Measurements from ENCODE around the gene INO80B. TPM values are rescaled to one million over a fixed set of nuclear protein-coding genes. Genes with fewer than 3 reads are reported as not detected.

The INO80B gene
- total and polyA plus RNA-seq, 9 of the 15 experiments (the other 6 are each of a cell fraction or from before 2014, with no cell fraction given) = 0.41 to 22.6 (median 9.0) TPM

- TF ChIP-seq ARID2 (IDR thresholded peaks at IDR 0.05) = no peak
- peak; percentile 69; the same call in 1 of the 2 replicates for TF ChIP-seq ZNF766 (CRISPR knock-in tag; conservative IDR thresholded peaks at IDR 0.05)
- TF ChIP-seq, protein P1, sequence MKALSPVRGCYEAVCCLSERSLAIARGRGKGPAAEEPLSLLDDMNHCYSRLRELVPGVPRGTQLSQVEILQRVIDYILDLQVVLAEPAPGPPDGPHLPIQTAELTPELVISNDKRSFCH (CRISPR knock-in tag; IDR thresholded peaks at IDR 0.05) = no peak
- TF ChIP-seq, protein P1 (tag; IDR thresholded peaks at IDR 0.05) = no peak
- 0 out of 2 replicates have a peak, but pooled peaks have one; percentile 40 for TF ChIP-seq NR4A1 (CRISPR knock-in tag; IDR thresholded peaks at IDR 0.05)
- TF ChIP-seq NR4A1 (tag; IDR thresholded peaks at IDR 0.05) = no peak
- TF ChIP-seq MTA2 (IDR thresholded peaks at IDR 0.05; ENCODE audit: low read depth) = no peak
- no peak for TF ChIP-seq FOXK2 (conservative IDR thresholded peaks at IDR 0.05 in 1 of 2, IDR thresholded peaks at IDR 0.05 in 1 of 2; ENCODE audit: low read depth in 2 of 2)
- TF ChIP-seq ZNF639 (CRISPR knock-in tag; conservative IDR thresholded peaks at IDR 0.05 in 1 of 2, IDR thresholded peaks at IDR 0.05 in 1 of 2) = no peak
- TF ChIP-seq FOXA3 (CRISPR knock-in tag; conservative IDR thresholded peaks at IDR 0.05 in 1 of 2, IDR thresholded peaks at IDR 0.05 in 1 of 2) = peak in 1 of 2 experiments; percentile 5; a peak in 1 of 4 replicates
- no peak for TF ChIP-seq ESRRB (CRISPR knock-in tag; IDR thresholded peaks at IDR 0.05; ENCODE audit: borderline replicate concordance)
- TF ChIP-seq SPI1 (IDR thresholded peaks at IDR 0.05; ENCODE audit: borderline replicate concordance, low read depth, low read length) = no peak
- TF ChIP-seq, protein P2, sequence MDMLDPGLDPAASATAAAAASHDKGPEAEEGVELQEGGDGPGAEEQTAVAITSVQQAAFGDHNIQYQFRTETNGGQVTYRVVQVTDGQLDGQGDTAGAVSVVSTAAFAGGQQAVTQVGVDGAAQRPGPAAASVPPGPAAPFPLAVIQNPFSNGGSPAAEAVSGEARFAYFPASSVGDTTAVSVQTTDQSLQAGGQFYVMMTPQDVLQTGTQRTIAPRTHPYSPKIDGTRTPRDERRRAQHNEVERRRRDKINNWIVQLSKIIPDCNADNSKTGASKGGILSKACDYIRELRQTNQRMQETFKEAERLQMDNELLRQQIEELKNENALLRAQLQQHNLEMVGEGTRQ (CRISPR knock-in tag; IDR thresholded peaks at IDR 0.05) = no peak
- TF ChIP-seq ELF2 (CRISPR knock-in tag; IDR thresholded peaks at IDR 0.05) = no peak
- no peak for TF ChIP-seq TCF7L2 (IDR thresholded peaks at IDR 0.05; ENCODE audit: low read depth, low read length)
- TF ChIP-seq EHMT2 (IDR thresholded peaks at IDR 0.05) = no peak
- no peak for TF ChIP-seq BRD9 (IDR thresholded peaks at IDR 0.05; ENCODE audit: low read depth, partially characterized antibody)
- no peak for TF ChIP-seq ZKSCAN8 (CRISPR knock-in tag; IDR thresholded peaks at IDR 0.05)
- TF ChIP-seq FOXJ2 (tag; IDR thresholded peaks at IDR 0.05) = no peak
- TF ChIP-seq CTBP1 (IDR thresholded peaks at IDR 0.05; ENCODE audit: borderline replicate concordance) = peak; percentile 11
- no peak for TF ChIP-seq SRSF9 (IDR thresholded peaks at IDR 0.05; ENCODE audit: borderline replicate concordance, low read depth, low read length)
- TF ChIP-seq, protein P3, sequence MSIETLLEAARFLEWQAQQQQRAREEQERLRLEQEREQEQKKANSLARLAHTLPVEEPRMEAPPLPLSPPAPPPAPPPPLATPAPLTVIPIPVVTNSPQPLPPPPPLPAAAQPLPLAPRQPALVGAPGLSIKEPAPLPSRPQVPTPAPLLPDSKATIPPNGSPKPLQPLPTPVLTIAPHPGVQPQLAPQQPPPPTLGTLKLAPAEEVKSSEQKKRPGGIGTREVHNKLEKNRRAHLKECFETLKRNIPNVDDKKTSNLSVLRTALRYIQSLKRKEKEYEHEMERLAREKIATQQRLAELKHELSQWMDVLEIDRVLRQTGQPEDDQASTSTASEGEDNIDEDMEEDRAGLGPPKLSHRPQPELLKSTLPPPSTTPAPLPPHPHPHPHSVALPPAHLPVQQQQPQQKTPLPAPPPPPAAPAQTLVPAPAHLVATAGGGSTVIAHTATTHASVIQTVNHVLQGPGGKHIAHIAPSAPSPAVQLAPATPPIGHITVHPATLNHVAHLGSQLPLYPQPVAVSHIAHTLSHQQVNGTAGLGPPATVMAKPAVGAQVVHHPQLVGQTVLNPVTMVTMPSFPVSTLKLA (conservative IDR thresholded peaks at IDR 0.05) = no peak
- TF ChIP-seq TAF15 (IDR thresholded peaks at IDR 0.05; ENCODE audit: low read depth, low read length) = no peak
- TF ChIP-seq MEIS2 (IDR thresholded peaks at IDR 0.05; ENCODE audit: partially characterized antibody) = no peak
- TF ChIP-seq ZNF551 (CRISPR knock-in tag; IDR thresholded peaks at IDR 0.05) = no peak
Observed at GRCh38 chr2:74481961-74482800, 27.3 kb downstream of the INO80B start (continued).

Measured in K562 (cell line).